B cell (primary cell): ENCODE results near the gene EYS.

Experiments
- CTCF ChIP-seq: fragments of 200-600 bp; IDR thresholded peaks from one replicate; pipeline ENCODE4 v1.8.0; 2022; ENCODE audit warnings: antibody characterized with exemption, mild to moderate bottlenecking
- EZH2 ChIP-seq: IDR thresholded peaks from 2 replicates; pipeline ENCODE4 v1.6.1; 2012; ENCODE audit warnings: borderline replicate concordance, low read depth, mild to moderate bottlenecking, moderate library complexity, low read length; ENCODE audit not compliant: insufficient read depth, poor library complexity, severe bottlenecking

- no peak for TF ChIP-seq CTCF
- no peak for TF ChIP-seq EZH2
Observed at GRCh38 chr6:64681416-64682160, 1025.4 kb downstream of the EYS start.
